NCI-H446 (cell line): ENCODE results near the gene MED15.
"Not testable (repeated sequence)": the region's sequence is repeated elsewhere in the genome, so short reads cannot be mapped to it uniquely, and the experiment has no call there.

Source experiments
- DNase-seq, 2 experiments: peaks; one replicate each; lab custom pipeline; 2025; lab: John Stamatoyannopoulos, UW

MED15 gene, protein sequence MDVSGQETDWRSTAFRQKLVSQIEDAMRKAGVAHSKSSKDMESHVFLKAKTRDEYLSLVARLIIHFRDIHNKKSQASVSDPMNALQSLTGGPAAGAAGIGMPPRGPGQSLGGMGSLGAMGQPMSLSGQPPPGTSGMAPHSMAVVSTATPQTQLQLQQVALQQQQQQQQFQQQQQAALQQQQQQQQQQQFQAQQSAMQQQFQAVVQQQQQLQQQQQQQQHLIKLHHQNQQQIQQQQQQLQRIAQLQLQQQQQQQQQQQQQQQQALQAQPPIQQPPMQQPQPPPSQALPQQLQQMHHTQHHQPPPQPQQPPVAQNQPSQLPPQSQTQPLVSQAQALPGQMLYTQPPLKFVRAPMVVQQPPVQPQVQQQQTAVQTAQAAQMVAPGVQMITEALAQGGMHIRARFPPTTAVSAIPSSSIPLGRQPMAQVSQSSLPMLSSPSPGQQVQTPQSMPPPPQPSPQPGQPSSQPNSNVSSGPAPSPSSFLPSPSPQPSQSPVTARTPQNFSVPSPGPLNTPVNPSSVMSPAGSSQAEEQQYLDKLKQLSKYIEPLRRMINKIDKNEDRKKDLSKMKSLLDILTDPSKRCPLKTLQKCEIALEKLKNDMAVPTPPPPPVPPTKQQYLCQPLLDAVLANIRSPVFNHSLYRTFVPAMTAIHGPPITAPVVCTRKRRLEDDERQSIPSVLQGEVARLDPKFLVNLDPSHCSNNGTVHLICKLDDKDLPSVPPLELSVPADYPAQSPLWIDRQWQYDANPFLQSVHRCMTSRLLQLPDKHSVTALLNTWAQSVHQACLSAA

DNA sequence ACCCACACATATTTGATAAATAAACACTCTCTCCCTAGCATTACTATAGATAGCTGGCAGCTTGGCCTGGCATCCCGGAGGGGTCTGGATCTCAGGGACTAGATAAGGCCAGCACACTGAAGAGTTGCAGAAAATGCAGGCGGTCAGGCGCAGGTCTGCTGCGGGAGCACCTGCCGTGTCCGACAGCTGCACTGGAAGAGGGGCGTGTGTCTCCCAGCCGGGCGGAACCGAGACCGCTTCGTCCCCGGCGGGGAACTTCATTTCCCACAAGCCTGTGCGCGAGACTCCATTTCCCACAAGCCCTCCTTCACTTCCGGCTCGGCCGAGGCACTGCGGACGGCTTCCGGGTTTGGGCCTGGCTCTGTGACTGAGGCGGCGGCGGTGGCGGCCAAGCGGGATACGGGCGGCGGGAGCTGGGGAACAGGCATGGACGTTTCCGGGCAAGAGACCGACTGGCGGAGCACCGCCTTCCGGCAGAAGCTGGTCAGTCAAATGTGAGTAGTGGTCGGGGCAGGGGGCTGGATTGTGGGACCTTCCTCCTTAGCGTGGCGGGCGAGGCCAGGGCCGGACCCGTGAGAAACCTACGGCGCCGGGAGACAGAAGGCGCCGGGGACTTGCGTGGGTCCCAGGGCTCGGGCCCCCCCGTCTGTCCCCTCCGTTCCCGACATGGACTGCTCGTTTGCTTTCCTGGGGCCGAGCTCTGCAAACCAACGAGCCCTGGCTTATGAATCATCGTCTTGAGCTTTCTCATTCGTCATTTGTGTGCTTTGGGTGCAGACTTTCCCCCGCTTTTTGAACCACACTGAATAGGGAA lies at the start of gene MED15:
MED15 (plus strand) TSS at position 358 of the 814 bp plus-strand sequence; CDS start at position 427, 69 bp downstream.
- peak; percentile 60 to 93 for DNase-seq

DNA sequence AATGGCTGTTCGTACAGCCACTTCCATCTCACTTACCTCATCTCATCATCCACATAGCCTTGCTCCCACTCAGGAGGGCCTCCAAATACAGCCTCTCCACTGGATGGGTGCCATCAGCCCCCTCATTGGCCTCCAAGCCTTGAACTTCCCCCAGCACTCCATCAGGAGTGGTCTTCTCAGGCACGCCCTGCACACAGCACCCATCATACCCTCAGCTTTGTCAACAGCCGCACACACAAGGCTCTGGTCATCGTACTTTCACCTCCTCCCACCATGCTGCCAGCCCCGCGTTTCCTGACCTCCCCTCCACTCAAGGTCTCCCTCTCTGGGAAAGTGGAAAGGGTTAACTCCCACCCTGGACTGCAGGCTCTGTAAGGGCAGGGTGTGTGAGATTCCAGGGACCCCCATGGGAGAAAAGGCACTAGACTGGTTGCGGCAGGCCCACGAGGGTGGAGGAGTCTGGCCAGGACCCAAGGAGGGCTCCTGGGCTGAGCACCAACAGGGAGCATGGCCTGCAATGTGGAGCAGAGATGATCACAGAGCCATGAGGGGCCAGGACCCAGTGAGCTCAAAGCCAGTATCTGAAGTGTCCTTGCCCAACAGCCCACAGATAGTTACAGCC lies 48.8 kb upstream of the MED15 start:
- no peak for DNase-seq

DNA sequence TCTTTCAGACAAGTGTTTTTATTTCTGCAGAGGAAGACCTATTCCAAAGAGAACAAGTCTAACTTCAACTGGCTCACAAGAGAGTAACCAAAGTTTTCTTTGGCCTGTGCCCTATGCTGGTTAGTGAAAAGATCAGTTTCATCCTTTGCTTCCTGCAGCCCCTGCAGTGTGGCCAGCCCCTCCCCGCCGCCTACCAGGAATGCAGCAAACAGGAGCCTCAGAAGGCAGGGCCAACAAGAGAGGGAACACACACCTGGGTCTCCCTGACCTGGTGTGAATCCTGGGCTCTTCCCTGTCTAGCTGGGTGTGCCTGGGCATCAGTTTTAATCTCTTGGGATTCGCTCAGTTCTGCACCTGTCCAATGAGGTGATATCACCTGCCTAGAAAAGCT lies 48.3 kb upstream of the MED15 start:
- DNase-seq = no peak

DNA sequence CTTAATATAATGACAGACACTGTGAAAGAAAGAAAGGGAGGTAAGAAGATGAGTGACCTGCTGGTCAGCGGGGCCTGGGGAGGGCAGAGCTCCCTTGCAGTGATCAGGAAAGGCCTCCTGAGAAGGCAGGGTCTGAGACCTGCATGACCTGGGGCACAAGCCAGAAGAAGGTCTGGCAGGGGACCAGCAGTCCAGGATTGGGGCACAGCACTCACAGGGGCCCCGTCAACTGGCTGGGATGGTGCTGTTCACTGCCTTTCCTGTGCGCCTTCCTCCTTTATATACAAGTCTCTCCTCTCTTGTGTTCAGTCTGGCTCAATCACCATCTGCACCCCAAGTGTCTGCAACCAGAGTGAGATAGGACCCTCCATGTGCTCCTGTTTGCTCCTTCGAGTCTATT lies 47.5 kb upstream of the MED15 start:
- DNase-seq = no peak

DNA sequence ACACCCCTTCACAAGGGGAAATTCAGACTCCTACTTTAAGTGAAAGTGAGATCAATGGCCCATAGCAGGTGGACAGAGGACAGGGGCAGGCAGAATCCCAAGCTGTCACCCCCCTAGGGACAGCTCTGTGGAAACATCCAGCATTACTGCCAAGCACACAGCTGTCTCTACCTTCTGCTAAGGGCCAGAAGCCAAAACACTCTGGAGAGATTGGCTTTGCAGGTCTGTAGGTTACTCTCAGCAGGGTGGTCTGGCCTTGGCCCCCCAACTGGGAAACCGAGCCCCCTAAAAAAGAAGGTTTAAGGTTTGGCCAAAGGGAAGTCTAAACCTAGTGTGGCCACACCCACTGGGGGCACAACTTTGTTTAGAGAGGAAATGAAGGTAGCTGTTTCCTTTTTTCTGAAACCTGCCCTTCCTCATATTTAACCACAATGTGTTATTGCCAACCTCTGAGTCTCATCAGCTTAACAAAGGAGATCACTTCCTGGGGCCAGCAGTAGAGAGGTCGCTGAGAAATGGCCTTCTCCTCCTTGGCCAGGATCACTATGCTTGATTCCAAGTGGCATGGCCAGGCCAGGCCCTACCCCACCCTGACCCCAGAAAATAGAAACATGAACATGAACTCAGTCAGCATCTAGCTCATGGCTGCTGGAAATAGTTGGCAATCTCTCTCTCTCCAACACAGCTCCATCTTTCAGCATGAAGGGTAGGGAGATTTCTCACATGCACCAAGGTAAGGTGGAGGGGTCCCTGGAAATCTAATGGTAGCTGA lies 43.9 kb upstream of the MED15 start:
- peak in 1 of 2 experiments; percentile 57 for DNase-seq

DNA sequence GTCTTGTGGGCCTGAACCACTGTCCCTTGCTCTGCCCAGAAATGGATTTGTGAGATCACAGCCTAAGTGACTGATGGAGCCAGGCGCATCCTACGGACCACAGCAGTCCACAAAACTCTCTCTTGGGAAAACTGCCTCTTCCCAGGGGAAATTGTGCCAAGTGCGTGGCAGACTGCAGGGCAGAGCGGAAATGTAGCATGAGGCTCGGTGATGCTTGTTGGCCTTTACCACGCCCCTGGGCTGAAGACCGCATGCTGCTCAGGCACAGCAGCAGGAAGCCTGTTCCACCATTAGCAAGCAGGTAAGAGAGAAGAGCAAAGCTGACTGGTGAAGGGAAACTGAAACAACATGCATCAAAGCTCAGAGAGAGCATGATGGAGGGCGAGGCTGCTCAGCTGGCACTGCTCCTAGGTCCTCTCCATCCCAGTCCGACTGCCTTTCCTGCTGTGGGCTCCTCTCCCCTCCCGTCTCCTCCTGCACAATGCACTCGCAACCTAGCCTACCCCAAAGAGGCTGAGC lies 43.3 kb upstream of the MED15 start:
- no peak for DNase-seq

DNA sequence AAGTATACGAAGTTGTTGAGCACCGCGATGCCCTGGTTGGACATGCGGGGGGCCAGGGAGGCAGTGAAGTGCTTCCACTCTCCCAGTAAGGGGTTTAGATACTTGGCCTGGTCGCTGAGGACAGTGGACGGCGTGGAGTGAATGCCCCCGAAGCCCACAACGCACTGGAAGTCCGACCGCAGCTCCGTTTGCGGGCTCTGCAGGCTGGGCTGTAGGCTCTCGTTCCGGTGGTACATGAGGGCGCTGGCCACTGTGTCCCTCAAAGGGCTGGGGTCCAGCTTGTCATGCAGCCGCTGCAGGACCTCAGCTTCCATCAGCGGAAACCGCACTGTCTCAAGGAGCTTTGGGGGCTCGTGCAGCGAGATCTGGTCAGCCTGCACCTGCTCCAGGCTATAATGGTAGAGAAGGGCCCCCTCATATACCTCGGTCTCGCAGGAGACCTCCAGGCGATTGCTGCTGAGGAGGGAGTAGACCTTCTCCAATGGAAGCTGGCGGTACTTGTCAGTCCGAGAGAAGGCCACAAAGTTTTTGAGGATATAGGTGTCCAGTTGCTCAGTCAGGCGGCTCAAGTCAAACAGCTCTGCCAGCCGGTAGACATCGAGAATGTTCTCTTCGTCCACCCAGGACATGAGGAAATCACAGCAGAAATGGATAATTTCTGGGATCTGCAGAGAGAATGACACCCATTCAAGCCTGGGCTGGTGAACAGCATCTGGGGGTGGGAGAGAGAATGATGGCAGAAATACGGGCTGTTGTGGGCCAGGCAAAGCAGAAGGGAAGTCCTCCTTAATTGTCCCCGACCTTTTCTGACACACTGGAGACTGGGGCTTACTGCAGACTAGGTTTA lies 42.3 kb upstream of the MED15 start:
- DNase-seq = no peak

DNA sequence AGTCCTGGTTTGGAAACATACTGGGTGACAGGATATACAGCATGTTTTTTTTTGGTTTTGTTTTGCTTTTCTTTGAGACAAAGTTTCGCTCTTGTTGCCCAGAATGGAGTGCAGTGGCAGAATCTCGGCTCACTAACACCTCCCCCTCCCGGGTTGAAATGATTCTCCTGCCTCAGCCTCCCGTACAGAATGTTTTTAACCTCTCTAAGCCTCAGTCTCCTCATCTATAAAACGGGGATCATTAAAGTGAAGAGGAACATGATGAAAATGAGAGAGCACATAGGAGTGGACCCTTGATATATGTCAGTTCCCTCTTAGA lies 41.7 kb upstream of the MED15 start:
- no peak for DNase-seq

DNA sequence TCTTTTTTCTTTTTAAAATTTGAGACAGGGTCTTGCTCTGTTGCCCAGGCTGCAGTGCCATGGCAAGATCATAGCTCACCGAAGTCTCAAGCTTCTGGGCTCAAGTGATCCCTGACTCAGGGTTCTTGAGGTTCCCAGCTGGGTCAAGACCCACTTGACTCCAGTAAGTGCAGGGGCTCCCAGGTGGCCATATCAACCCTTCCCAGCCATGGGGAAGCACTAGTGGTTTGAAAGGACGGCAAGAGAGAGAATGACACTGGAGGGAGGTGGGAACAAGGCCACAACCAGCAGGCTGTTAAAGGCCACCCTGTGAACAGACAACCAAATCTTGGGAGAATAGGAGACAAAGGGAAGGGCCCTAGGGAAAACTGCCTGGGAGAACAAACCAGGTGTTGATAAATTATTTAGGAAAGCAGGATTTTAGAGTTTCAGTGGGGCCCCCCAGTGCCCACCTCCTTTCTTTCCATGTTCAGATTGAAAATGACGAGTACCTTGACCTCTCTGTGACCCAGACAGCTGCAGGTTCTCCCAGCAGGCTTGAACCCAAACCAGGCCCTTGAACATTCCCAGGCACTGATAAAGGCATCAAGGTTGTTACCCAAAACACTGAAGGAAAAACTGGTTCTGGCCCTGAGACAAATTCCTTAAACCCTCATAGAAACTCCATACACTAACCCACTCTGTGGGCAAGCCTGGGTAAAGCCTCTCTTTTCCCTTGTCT lies 40.6 kb upstream of the MED15 start:
- DNase-seq = no peak

DNA sequence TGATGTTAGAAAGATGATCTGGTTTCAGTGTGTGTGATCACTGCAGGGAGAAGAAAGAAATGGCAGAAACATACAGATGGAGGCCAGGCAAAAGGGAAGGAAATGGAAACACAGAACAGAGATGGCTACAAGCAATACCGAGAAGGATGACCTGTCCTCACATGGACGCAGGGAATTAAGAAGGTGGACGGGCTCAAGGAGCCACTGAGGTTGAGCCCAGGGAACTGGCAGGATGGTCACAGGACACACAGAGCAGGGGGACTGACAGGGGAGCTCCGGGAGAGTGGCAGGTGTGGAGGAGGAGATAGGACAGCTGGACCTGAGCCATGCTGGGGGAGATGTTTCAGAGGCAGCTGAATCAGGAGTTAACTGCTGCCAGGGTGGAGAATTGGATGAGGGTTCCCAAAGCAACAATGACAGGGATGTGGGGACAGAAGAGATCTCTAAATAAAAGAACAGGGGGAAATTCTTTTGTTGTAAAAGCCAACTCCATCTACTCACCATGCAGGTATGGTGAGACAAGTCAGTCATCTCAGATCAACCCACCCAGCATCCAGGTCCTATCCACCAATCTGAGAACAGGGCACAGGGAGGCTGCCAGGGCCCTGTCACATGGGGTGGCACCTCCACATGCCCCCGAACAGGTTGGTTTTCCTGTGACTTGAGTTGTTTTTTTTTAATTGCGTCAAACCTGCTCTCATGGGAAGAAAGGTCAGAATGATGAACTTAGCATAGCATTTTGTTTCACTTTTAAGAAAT lies 38.1 kb upstream of the MED15 start:
- no peak for DNase-seq

DNA sequence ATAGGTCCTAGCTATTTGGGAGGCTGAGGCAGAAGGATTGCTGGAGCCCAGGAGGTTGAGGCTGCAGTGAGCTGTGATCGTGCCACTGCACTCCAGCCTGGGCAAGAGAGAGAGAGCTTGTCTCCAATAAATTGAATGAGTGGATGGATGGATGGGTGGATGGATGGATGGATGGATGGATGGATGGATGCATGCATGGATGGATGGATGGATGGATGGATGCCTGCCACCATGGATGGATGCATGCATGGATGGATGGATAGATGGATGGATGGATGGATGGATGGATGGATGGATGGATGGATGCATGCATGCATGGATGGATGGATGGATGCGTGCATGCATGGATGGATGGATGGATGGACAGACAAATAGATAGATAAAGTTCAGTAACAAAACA lies 36.9 kb upstream of the MED15 start:
- DNase-seq = not testable (repeated sequence)

DNA sequence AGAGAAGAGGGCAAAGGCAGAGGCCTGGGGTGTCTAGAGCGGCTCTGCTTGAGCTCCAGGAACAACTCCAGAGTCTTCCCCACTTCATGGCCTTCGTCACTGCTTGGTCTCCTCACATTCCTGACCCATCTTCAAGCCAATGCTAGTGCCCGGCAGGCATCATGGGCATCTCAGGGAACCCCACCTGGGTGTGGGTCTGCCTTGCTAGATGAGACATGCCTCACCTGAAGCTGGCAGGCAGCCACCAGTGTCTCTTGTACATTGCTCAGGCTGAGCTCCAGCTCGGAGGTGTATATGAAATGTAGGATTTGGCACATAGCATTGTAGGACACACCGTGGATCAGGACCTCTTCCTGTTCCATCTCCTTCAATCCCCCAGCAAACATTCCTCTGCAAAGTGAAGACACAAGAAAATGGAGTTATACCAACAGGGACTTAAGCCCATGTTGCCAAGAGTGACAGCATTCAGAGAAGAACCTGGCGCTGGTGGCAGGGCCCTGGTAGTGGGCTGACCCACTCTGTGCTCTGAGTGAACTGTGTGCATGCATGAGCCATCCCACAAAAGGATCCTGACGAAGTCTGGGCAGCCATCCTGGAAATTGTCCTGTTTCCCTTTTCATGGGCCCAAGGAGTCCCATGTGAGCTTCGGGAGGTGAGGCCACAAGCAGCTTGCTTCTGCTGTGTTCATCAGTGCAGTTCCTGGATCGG lies 36.1 kb upstream of the MED15 start:
- no peak for DNase-seq

DNA sequence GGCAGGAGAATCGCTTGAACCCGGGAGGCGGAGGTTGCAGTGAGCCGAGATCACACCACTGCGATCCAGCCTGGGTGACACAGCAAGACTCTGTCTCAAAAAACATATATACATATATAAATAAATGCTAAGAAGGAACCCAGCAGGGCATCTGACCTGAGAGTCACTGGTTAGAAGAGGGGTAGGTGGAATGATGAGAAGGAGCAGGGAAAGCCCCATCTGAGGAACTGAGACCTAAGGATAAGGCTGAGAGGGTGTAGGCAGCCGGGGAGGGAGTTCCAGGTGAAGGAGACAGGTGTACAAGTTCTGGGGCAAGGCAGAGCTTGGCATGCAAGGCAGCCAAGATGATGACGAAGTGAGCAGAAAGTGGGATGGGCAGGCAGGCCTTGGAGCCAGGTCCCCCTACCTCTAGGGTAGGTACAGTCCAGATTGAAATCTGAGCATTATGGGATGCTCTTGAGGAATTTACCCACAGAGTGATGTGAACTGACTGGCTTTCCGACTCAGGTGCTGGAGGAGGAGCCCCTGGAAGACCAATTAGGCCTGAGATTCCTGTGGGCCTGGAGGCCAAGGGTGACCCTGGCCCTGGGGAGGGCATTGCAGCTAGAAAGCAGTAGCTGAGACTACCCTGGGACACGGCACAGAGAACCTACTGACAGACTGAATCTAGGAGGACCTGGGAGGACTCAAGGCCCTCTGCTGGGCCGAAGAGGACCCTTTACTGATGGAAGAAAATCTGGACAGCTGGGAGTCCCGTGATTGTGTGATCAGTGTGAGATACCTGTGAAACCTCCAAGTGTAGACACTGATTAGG lies 34.6 kb upstream of the MED15 start:
- no peak for DNase-seq

DNA sequence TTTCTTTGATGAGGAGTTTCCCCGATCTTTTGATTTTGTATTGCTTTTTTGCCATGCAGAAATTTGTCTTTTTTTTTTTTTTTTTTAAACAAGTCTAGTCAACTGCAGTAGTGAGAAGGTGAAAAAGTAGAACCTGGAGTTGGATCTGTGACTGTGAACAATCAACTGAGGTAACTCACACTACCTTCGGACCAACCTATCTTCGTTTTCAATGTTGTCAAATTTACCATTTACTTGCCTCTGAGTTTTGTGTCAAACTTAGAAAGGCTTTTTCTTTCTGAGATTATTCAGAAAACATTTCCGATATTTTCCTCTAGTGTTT lies 32.3 kb upstream of the MED15 start:
- DNase-seq = no peak

DNA sequence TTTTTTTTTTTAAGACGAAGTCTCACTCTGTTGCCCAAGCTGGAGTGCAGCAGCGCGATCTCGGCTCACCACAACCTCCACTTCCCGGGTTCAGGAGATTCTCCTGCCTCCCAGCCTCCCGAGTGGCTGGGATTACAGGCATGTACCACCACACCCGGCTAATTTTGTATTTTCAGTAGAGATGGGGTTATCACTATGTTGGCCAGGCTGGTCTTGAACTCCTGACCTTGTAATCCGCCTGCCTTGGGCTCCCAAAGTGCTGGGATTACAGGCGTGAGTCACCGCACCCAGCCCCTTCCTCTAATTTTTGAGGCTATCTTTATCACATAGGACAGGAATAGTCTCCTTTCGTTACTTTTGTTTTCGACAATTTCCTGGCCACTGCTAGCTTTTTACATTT lies 31.8 kb upstream of the MED15 start:
- not testable (repeated sequence) for DNase-seq

DNA sequence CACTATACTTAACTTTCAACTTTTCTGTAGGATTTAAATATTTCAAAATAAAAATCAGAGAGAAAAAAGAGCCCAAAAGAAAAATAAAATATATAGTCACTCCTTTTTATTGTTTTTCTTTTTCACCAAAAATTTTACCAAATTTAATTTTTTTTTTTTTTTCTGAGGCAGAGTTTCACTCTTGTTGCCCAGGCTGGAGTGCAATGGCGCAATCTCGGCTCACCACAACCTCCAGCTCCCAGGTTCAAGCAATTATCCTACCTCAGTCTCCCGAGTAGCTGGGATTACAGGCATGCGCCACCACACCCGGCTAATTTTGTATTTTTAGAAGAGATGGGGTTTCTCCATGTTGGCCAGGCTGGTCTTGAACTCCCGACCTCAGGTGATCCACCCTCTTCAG lies 29.4 kb upstream of the MED15 start:
- DNase-seq = not testable (repeated sequence)

DNA sequence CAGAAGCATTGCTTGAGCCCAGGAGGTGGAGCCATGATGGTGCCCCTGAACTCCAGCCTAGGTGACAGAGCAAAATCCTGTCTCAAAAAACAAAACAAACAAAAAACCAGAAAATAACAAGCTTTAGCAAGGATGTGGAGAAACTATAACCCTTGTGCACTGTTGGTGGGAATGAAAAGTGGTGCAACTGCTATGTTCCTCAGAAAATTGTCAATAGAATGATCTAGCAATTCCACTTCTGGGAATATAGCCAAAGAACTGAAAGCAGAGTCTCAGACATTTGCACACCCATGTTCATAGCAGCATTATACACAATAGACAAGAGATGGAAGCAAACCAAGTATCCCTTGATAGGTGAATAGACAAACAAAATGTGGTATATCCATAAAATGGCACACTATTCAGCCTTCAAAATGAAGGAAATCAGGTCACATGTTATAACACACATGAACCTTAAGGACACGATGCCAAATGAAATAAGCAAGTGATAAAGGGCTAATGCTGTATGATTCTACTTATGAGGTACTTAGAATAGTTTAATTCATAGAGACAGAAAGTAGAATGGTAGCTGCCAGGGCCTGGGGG lies 27.7 kb upstream of the MED15 start:
- DNase-seq = no peak
